Adrenal gland (tissue), 5 donors: Measurements from ENCODE around the gene SHB.

ENCODE experiments used
- CTCF ChIP-seq, 6 experiments: fragments of 450-650 bp in 4 of 6; fragments of 200-600 bp in 2 of 6; sonication (generic) in 1 of 6; IDR thresholded peaks; 1 replicate in 5 of 6; 2 replicates in 1 of 6; pipeline versions ENCODE4 v1.5.1 to v1.8.0; 2016 to 2021; ENCODE audit warnings: antibody characterized with exemption in 6 of 6, mild to moderate bottlenecking in 2 of 6, moderate library complexity in 1 of 6
- POLR2A ChIP-seq, 2 donors: fragments of 450-650 bp; IDR thresholded peaks; one replicate each; pipeline ENCODE4 v1.6.1; 2017; ENCODE audit warnings: antibody characterized with exemption in 2 of 2, mild to moderate bottlenecking in 2 of 2, moderate library complexity in 1 of 2
- donor health status: DM: no; HTN: no; CAD: no.

GRCh38 chr9:37939575-37940095 is 129.4 kb downstream of the SHB start:
- TF ChIP-seq CTCF (IDR thresholded peaks at IDR 0.05) = no peak
- TF ChIP-seq POLR2A (IDR thresholded peaks at IDR 0.05) = no peak
